NT2/D1 (cell line): ENCODE results near the gene CAMK1D.

ENCODE experiments used
- DNase-seq: peaks from one replicate; pipeline ENCODE4 v3.0.0-alpha.2; 2011; ENCODE audit warnings: low read depth, low spot score
- H3K27me3 ChIP-seq: 2 replicates; pipeline ENCODE4 v1.6.0; 2011; ENCODE audit warnings: mild to moderate bottlenecking; ENCODE audit not compliant: insufficient read length, insufficient read depth
- H3K36me3 ChIP-seq: 2 replicates; pipeline ENCODE4 v1.6.1; 2011; ENCODE audit warnings: mild to moderate bottlenecking, low read length, mixed read lengths; ENCODE audit not compliant: insufficient read depth, insufficient read length
- H3K4me1 ChIP-seq: 2 replicates; pipeline ENCODE4 v1.5.1; 2011; ENCODE audit not compliant: insufficient read depth, insufficient read length
- H3K4me3 ChIP-seq: 2 replicates; pipeline ENCODE4 v1.5.1; 2011; ENCODE audit warnings: low read depth; ENCODE audit not compliant: insufficient read length
- H3K9ac ChIP-seq: 2 replicates; pipeline ENCODE4 v1.6.0; 2011; ENCODE audit warnings: low read depth; ENCODE audit not compliant: insufficient read length
- H3K9me3 ChIP-seq: 2 replicates; pipeline ENCODE4 v1.5.1; 2011; ENCODE audit warnings: mild to moderate bottlenecking, low read length; ENCODE audit not compliant: insufficient read depth
- SUZ12 ChIP-seq: IDR thresholded peaks from 2 replicates; pipeline ENCODE4 v1.6.1; 2011; ENCODE audit not compliant: insufficient read length, insufficient read depth; ENCODE audit errors: extremely low read depth
- YY1 ChIP-seq: IDR thresholded peaks from 2 replicates; pipeline ENCODE4 v1.6.1; 2011; ENCODE audit not compliant: insufficient read length, insufficient read depth
- ZNF274 ChIP-seq: IDR thresholded peaks from 2 replicates; pipeline ENCODE4 v1.6.1; 2011; ENCODE audit warnings: mild to moderate bottlenecking, low read depth, low read length

CAMK1D gene

DNA sequence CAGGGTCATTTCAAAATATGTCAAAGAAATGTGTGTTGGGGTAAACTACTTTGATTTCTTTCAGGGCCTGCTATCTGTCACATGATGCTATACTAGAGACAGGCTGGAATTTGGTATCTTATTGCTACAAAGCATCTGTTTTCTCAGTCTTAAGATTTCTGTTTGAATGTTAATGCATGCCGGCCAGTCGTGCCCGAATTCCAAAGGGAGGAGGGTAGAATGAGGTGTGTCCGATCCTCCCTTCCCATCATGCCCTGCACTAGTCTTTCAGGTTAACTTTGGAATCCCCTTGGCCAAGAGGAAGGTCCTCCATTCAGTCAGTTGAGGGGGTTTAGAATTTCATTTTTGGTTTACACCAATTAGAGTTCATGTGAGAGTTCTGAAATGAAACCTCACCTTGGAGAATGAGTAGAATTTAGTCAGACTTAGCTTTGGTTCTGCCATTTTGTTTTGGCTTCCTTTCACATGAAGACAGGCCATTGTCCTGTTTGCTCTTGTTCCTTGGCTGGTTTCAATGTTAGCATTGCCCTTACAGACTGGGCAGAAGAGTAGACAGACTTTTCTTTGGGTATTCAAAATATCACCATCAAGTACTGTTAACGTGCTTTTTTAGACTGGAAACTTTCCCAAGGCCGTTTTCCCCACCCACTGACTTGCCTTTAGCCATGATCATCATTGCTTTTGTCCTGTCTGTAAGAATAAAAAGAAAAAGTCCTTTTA, 95.8 kb downstream of the CAMK1D start:
- TF ChIP-seq YY1, result no peak
- TF ChIP-seq ZNF274, result no peak
- TF ChIP-seq SUZ12, result no peak
- no peaks in the 10 kb centered on the region for H3K36me3 ChIP-seq
- peak; percentile 25 for DNase-seq

DNA sequence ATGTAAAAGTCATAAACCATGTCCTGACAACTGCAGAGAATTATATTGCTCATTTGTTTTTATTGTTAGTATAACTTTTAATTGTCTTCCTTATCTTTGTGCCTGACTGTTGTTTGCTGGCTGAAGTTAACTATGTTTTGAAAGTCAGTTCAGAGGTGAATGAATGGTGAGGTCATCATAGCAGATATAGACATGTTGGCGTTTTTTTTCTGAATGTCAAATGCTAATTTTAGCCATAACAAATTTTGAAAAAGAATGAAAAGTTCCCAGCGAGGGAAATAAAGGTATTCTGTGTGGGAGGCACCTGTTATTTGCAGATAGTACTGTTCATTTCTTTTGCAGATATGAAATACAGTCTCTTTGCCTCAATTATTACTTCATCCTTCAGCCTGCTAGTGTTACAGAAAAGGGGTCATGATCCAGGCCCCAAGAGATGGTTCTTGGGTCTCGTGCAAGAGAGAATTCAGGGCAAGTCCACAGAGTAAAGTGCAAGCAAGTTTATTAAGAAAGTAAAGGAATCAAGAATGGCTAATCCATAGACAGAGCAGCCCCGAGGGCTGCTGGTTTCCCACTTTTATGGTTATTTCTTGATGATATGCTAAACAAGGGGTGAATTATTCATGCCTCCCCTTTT, 96.5 kb downstream of the CAMK1D start:
- TF ChIP-seq YY1 (no peak), ZNF274 (no peak), SUZ12 (no peak)
- H3K4me3 ChIP-seq, result no peak overlapping the region

More for the DNA sequence above, 95.8 kb downstream of the CAMK1D start:
- Histone ChIP-seq H3K9me3 (no peaks in the 10 kb centered on the region), H3K4me3 (no peak overlapping the region), H3K27me3 (no peaks in the 10 kb centered on the region), H3K9ac (no peak overlapping the region), H3K4me1 (no peaks in the 10 kb centered on the region)

DNA sequence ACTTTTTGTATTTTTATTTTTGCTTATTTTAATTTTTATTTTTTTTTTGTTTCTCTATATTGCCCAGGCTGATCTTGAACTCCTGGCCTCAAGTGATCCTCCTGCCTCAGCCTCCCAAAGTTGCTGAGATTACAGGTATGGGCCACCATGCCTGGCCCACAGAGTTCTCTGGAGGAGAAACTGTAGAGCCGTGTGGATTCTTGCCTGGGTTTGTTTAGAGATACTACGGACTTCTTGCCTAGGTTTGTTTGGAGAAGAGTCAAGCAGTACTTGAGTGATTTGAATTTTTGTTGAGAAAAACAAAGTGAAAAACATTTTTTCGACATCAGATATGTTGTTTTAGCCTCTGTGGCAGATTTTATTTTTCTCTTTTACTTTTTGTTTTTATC, 99.0 kb downstream of the CAMK1D start:
- no peaks in the 10 kb centered on the region for H3K27me3 ChIP-seq
- H3K9me3 ChIP-seq, result no peaks in the 10 kb centered on the region
- TF ChIP-seq SUZ12 (no peak), ZNF274 (no peak), YY1 (no peak)
- H3K36me3 ChIP-seq, result no peaks in the 10 kb centered on the region
- H3K4me3 ChIP-seq, result no peak overlapping the region
- H3K4me1 ChIP-seq, result no peaks in the 10 kb centered on the region
- H3K9ac ChIP-seq, result no peak overlapping the region
- no peak for DNase-seq

More for the DNA sequence above, 96.5 kb downstream of the CAMK1D start:
- H3K4me1 ChIP-seq, result no peaks in the 10 kb centered on the region
- H3K27me3 ChIP-seq, result no peaks in the 10 kb centered on the region
- no peak overlapping the region for H3K9ac ChIP-seq
- DNase-seq, result no peak
- H3K9me3 ChIP-seq, result no peaks in the 10 kb centered on the region
- H3K36me3 ChIP-seq, result no peaks in the 10 kb centered on the region

DNA sequence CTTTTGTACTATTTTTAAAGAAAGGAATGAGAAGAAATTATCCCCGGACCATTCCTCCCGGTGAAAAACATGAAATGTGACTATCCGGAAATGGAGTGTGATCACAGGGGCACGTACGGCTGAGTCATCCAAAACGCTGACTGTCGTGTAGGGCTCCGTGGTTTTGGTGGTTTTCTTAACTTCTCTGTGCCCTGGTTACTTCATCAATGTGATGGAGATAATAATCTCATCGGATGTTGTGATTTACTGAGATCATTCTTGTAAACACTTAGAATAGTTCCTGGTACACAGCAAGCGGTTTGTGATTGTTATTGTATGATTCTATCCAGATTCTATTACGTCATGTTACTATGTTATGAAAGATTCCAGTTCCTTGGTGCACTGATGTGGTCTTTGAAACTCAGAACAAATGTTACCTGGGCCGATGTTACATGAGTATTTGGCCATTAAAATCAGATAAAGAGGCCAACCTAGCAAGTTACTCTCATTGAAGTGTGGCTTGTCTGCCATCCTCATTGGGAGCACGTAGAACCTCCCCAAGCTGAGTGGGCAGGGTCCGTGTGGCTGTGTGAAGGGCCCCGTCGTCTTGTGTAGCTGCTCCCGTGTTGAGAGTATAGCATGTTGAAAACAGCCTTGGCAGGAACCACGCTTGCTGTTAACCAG, 99.5 kb downstream of the CAMK1D start:
- no peak overlapping the region for H3K4me3 ChIP-seq
- no peak overlapping the region for H3K9ac ChIP-seq
- no peaks in the 10 kb centered on the region for H3K9me3 ChIP-seq
- no peak for TF ChIP-seq SUZ12
- TF ChIP-seq ZNF274, result no peak
- TF ChIP-seq YY1, result no peak
- H3K27me3 ChIP-seq, result no peaks in the 10 kb centered on the region
- no peak for DNase-seq
- H3K36me3 ChIP-seq, result no peaks in the 10 kb centered on the region
- no peaks in the 10 kb centered on the region for H3K4me1 ChIP-seq

DNA sequence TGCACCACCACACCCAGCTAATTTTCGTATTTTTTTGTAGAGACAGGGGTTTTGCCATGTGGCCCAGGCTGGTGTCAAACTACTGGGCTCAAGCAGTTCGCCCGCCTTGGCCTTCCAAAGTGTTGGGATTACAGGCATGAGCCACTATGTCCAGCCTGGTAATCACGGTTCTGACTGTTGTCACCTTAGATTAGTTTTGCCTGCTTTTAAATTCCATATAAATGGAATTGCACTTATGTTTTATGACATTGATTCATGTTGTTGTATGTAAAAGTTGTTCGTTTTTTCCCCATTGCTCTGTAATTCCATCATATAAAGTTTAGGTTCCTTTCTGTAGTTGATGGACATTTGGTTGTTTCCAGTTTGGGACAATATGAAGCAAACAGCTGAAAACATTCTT, 106.0 kb downstream of the CAMK1D start:
- H3K9ac ChIP-seq, result no peak overlapping the region
- no peaks in the 10 kb centered on the region for H3K4me1 ChIP-seq
- TF ChIP-seq SUZ12, result no peak
- no peak for TF ChIP-seq YY1
- no peak for TF ChIP-seq ZNF274

DNA sequence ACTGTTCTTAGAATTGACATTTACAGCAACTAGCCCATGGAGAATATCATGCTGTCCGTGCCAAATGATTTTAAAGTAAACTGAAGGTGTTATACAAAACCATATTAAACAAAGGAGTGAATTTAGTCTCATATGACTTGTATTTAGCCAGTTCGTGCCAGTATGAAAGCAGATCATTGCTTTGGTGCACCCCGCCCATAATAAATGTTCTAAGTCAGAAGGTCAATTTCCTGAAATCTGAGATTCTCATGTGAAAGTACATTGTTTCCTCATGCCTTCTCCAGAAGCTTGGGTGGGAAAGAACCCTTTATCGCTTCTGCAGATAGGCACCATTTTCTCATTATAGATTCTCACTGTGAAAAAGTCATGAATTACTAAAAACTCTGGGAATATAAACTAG, 106.4 kb downstream of the CAMK1D start:
- Histone ChIP-seq H3K9ac (no peak overlapping the region), H3K4me1 (no peaks in the 10 kb centered on the region), H3K36me3 (no peaks in the 10 kb centered on the region), H3K9me3 (no peaks in the 10 kb centered on the region), H3K27me3 (no peaks in the 10 kb centered on the region), H3K4me3 (no peak overlapping the region)
- TF ChIP-seq ZNF274, result no peak
- no peak for TF ChIP-seq YY1
- no peak for TF ChIP-seq SUZ12
- no peak for DNase-seq

More for the DNA sequence above, 106.0 kb downstream of the CAMK1D start:
- no peak overlapping the region for H3K4me3 ChIP-seq
- no peak for DNase-seq
- H3K36me3 ChIP-seq, result no peaks in the 10 kb centered on the region
- H3K27me3 ChIP-seq, result no peaks in the 10 kb centered on the region
- no peaks in the 10 kb centered on the region for H3K9me3 ChIP-seq

DNA sequence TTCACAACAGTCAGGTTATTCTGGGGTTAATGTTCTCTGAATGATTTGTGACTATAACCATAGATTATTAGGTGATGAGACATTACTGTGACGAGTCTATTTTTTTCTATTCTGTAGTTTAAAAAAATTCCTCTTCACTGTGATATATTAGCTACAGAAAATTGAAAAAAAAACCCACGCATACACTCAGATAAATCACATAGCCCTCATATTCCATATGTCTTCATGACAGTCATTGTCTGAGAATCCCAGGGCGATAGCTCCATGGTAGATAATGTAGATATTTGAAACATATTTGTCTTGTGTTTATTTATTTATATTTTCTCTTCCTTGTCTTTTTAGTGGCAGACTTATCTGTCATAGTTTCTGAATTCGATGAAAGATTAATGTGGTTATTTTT, 110.0 kb downstream of the CAMK1D start:
- Histone ChIP-seq H3K36me3 (no peaks in the 10 kb centered on the region), H3K27me3 (no peaks in the 10 kb centered on the region), H3K4me1 (no peaks in the 10 kb centered on the region), H3K4me3 (no peak overlapping the region), H3K9ac (no peak overlapping the region), H3K9me3 (no peaks in the 10 kb centered on the region)
- no peak for DNase-seq
- TF ChIP-seq YY1, result no peak
- TF ChIP-seq SUZ12, result no peak
- no peak for TF ChIP-seq ZNF274
